HG03342 (cell line): Measurements from ENCODE around the gene CPPED1.

Experiments
- ATAC-seq: cut with Tn5 transposase; IDR thresholded peaks from one replicate; pipeline ENCODE4 v1.9.1; 2021; ENCODE audit warnings: mild to moderate bottlenecking, moderate library complexity; ENCODE audit not compliant: unreplicated experiment

CPPED1 gene

DNA sequence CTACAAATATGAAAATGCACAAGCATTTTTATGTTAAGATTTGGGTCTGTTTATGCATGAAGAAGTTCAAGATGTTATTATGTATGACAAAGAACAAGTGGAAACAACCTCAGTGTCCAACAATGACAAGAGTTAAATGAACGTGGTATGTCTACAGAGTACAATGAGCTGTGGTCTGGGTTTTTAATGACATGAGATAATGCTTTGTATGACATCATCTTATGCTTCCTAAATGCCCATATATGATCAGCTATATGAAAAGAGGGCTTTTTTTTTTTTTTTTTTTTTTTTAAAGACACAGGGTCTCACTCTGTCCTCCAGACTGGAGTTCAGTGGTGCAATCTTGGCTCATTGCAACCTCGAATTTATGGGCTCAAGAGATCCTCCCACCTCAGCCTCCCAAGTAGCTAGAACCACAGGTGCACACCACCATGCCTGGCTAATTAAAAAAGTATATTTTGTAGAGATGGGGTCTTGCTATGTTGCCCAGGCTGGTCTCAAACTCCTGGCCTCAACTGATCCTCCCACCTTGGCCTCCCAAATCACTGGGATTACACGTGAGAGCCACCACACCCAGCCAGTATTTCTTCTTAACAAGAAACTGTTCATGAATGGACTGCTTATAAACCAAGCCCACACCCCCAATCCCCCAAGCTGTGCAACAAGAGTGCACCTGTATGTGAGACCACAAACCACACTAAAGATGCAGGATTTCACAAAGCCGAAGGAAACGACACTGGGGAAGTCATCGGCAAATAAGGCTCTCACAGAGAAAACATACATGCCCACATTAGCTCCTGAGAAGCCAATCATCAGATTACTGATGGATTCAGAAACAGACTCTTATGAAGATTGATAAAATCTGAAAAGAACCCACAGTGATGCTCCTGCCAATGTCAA lies 114.5 kb downstream of the CPPED1 start:
- no peak for ATAC-seq

DNA sequence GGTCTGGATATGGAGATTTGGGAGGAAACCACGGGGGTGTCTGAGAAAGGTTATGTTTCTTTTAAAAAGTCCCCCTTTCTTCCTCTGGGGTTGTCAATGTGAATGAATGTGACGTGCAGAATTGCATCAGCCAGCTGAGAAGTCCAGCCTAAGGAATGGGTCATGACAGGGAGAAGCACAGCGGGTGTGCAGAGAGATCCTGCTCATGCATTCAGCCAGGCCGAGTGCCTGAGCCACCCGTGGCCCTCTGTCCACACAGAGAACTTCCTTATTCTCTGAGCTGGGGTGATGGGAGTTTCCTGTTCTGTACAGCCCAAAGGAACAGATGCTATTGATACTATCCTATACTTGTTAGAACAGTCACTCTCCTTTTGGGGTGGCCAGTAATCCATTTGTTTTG lies 117.9 kb downstream of the CPPED1 start:
- no peak for ATAC-seq

DNA sequence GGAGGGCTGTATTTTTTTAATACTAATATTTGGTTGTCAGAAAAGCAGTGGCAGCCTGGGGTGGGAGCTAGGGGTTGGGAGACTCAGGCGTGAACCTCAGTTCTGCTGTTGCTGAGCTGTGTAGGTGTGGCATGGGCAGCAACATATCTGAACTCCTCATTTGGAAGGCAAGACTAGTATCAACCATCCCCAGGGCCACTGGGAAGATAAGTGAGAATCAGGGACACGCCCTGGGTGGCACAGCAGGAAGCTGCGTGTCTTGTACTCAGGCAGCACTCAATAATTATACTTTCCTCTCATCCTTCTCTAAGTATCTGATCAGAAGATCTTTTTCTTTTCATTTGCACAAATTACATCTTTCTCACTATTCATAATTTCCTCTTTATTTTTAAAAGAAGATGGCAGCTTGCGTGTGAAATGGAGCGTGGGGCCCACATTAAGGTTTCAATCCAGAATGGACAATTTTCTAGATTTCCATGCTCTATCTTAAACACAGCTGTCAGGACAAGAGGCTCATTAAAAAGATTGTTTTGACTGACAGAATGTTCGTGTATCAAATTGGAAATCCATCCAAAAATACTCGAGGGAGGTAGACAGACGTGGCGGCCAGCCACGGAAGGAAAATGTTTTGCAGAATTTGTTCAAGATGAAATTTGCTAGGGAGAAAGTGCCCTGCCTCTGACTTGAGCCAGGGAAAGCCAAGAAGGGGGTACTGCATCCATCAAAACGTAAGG lies 121.1 kb downstream of the CPPED1 start:
- no peak for ATAC-seq

DNA sequence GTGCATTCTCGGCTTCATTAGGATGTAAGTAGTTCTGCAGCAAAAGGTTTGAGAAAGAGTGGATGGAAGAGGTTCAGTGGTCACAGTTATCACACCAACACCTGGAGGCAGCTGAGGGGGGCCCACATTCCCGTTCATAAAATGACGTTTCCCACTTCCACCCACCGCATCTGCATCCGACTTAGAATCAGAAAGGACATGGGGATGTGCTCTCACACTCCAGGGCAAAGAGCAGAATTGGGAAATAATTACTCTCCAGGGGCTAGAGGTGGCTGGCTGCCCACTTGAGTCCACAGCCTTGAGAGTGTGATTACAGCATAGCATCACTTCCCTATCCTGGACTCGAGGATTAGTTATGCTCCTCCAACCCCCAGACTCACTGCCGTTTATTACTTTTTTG lies 122.0 kb downstream of the CPPED1 start:
- no peak for ATAC-seq

DNA sequence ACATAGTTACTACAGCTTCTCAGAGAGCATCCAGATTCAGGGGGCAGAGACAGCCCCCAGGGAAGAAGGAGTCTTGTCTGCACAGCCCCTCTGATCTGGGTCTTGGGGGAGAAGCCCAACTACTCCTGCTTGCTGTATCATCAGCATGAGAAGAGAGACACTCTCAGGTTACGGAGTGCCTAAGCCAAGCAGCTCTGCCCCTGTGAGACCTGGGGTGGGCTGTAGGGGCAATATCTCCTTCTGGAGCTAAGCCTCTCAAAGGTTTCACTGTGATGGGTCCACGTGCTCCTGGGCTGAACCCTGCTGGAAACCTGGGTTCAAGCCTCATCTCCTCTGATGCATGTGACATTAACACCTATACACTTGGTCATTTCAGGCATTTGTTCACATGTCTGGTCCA lies 123.2 kb downstream of the CPPED1 start:
- no peak for ATAC-seq

DNA sequence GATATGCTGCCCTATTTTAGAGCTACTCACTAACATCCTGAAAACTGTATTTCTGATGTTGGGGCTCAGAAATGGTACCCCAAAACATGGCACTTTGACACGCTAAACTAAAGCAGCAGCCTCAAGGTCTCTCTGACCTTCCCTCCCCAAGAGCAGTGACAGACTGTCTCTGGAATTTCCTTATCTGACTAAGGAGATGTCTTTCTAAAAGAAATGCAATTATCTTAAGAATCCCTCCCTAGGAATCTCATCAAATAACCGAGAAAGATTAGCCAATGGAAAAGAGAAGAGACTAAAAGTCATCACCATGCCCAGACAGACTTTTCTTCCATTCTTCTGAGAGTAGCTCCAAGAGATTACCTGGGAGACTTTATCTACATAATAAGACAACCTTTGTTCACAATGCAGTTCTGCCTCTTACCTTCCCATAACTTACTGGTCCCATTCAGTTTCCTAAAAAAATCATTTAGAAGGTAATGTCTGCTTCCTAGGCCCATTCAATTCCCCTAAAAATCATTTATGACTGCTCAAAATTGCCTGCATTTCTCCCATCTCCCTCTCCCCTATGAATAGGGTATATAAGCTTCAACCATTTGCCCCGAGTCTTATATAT lies 123.9 kb downstream of the CPPED1 start:
- ATAC-seq: no peak

DNA sequence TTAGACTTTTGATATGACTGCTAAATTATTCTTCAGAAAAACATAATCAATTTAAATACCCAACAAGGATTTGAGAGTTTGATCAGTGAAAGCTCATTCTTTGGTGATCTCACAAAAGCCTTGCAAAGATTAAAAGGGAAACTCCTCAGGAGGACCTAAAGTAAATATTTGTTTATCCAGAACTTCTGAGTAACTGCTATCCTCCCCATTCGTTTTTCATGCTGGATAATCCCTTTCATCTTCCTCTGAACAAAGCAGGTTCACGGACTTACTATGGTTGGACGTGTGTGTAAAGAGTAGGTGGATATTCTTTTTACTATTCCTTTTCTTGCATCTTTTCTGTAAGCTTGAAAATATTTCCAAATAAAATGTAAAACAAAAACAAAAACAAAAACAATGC lies 124.7 kb downstream of the CPPED1 start:
- no peak for ATAC-seq

DNA sequence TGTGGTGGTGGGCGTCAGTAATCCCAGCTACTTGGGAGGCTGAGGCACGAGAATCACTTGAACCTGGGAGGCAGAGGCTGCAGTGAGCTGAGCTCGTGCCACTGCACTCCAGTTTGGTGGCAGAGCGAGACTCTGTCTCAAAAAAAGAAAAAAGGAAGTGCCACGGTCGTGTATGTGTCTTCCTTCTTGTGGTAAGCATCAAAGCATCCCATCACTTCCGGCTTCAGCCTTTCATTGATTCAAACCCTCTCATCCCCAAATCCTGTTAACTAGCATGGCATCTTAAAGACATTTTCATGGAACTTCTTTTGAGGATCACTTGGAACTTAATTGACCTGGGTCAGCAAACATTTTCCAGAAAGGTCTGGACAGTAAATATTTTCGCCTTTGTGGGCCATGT lies 126.2 kb downstream of the CPPED1 start:
- no peak for ATAC-seq

DNA sequence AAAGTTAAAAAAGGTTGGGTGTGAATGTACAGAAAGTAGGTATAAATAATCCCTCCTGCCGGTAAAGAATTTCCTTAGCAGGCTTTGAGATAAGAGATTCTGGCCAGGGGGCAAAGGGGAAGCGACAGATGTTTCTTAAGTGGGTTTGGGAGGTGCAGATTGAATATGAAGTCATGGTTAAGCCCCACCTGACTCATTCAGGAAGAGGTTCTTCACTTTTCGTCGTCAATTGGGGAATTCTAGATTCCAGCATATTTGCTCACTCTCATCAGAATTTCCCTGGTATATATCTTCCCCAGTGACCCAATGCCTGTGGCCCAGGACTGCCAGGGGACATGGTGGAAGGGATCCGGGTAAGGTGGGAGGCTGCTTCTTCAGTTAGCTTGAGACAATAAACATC lies 127.8 kb downstream of the CPPED1 start:
- no peak for ATAC-seq

DNA sequence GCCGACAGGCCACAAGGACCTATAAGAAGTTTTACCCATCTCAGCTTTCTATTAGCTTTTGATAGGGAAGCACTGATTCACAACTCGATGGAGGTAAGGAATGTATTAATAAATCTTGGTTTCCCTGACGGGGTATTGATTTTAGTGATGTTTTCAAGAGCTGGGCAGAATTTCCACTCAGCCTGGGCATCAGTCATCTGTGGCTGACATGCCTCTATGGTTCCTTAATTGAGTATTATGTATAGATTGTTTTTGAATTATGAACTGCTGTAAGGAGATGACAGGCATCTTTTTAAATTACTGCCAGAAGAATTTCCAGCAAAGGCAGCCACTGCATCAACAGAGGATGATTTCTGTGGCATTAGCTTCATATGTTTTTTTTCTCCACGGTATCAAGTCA lies 128.6 kb downstream of the CPPED1 start:
- no peak for ATAC-seq

DNA sequence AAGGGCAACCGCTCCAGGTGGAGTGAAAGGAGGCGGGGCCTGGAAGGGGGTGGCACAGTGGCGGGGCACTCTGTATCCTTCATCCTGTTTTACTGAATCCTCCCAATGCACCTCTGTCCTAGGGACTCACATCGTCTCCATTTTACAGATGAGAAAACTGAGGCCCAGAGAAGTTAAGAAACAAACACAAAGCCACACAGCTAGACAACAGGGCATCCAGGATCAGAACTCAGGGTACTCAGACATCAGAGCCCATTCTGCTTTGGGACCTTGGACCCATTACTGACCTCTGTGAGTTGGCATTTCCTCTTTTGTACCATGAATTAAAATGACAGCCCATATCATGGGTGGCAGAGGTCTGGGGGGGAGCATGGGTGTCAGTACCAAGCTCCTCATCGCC lies 129.2 kb downstream of the CPPED1 start:
- no peak for ATAC-seq

DNA sequence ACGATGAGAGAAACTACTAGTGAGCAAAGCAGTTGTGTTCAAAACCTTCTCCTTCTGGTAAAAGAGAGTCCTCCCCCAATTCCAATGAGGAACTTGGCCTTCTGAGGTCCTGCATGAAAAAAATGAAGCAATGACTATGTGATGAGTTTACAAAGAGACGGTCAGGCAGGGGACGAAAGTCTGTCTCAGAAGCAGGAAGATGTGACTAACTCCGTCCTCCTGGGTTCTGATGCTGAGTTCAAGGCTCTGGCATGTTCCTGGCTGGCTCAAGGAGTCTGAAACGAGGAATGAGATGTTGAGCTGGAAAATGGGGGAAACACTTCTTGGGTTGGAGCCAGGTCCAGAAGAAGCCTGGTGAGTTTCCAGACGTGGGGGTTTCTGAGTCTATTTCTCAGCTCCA lies 129.6 kb downstream of the CPPED1 start:
- ATAC-seq: no peak

DNA sequence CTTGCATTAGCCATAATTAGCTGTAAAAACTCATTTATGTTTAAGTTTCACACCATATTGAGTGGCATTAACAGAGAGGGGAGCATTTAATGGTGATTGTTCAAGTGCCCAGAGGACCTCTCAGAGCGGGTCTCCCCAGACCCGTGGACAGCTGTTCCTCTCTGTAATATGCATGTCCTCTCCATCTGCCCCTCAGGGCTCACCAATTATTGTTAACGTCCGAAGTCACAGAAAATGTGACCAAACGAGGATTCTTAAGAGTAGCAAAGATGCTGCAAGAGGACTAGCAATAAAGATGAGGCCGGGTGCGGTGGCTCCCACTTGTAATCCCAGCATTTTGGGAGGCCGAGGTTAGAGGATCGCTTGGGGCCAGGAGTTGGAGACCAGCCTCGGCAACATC lies 130.2 kb downstream of the CPPED1 start:
- no peak for ATAC-seq

DNA sequence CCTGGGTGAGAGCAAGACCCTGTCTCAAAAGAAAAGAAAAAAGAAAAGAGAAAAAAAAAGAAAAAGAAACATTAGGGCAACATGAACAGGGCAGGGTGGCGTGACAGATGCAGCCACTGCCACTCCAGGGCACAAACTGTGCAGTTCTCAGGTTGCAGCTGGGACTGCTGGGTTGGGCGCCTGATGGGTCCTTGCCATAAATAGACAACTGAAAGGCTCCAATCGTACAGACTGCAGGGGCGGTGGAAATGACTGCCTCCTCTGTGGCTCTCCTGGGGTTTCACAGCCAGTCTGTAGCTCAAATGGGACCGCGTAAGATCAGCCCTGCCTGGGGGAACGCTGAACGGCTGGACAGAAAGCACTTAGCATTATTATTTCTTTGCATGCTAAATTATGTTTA lies 130.7 kb downstream of the CPPED1 start:
- no peak for ATAC-seq

DNA sequence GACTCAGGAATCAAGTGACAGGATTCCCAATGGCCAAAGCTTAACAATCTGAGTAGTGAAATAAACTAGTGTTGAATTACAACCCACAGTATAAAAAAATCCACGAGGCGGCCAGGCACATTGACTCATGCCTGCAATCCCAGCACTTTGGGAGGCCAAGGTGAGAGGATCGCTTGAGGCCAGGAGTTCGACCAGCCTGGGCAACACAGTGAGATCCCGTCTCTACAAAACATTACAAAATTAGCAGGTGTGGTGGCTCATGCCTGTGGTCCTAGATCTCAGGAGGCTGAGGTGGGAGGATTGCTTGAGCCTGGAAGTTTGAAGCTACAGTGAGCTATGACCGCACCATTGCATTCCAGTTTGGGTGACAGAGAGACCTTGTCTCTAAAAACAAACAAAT lies 133.8 kb downstream of the CPPED1 start:
- no peak for ATAC-seq

DNA sequence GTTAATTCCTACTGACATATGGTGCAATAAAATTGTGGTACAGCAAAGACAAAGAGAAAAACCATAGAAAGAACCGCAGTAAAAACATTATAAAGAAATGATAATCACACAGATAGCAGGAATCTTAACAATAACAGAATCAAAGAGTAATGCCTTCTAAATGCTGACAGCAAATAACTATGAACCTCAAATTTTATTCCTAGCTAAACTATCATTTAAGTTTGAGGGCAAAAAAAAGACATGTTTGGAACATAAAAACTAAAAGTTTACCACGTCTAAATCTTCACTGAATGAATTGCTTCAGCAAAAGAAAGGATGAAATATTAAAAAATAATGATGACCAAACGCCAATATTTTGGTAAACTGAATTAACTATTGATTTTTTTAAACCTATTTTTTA lies 135.8 kb downstream of the CPPED1 start:
- no peak for ATAC-seq

DNA sequence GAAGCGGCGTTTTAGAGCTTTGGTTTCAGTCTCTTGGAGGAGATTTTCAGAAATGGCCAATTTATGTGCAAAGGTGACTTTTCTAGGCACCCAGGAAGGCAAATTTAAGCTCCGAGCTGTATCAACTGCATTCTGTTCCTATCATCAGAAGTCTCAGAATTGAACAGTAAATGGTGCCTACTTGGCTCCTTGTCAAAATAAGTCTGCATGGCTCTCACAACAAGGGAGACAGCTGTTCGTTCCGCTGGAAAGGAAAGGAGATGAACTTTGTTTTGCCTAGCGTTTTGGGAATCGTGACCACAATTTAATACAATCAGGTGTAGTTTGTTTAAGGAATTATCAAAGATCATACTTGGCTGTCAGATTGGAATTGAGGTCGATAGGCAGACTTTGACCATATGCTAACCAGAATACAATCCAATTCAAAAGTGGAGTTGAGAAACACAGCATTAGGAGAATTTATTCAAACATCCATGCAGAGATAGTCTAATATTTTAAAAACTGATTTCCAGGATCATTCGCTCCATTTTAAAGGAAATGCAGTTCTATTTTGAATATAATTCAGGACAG lies 139.4 kb downstream of the CPPED1 start:
- ATAC-seq: no peak

DNA sequence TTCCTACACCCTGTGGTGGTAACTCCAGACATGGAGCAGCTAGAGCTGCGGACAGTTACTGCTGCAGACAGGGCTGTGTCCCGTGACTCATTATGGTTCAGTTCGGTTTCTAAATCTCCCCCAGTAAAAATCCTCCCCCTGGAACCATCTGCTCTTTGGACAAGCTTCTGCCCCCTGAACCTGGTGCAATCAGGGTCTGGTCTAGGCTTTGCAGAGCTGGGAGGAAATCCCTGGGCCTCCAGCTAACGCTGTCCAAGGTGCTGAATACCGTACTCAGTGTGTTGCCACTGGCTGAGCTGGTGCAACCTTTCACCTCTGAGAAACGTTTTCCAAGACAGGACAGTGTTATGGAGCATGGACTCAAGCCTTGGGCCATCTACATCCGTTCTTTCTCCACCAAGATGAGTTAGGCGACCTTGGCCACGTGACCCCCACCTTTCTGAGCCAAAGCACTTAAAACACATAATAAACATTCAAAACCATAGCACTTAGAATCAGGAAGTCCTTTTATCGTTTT lies 142.0 kb downstream of the CPPED1 start:
- no peak for ATAC-seq

DNA sequence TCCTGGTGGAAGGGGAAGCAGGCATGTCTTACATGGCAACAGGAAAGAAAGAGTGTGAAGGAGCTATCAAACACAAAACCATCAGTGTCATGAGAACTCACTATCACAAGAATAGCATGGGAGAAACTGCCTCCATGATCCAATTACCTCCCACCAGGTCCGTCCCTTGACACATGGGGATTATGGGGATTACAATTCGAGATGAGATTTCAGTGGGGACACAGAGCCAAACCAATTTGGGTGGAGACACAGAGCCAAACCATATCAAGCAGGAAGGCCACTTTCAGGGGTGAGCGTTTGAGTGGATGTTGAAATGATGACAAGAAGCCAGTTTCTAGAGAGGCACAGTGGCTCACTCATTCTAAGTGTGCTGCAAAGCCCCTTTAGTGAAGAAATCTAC lies 143.8 kb downstream of the CPPED1 start:
- ATAC-seq: no peak

DNA sequence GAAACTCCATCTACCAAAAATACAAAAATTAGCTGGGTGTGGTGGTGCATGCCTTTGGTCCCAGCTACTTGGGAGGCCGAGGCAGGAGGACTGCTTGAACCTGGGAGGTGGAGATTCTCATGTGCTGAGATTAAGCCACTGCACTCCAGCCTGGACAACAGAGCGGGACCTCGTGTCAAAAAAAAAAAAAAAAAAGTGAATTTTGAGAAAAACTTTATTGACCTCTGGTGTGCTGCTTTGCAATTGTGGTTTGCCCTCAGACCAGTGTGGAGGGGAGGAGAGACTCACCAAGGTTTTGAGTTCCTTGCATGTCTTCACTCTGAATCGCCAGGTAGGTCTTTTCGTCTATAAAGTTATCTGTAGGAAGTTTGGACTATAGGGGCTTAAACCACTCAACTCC lies 145.2 kb downstream of the CPPED1 start:
- ATAC-seq: no peak

DNA sequence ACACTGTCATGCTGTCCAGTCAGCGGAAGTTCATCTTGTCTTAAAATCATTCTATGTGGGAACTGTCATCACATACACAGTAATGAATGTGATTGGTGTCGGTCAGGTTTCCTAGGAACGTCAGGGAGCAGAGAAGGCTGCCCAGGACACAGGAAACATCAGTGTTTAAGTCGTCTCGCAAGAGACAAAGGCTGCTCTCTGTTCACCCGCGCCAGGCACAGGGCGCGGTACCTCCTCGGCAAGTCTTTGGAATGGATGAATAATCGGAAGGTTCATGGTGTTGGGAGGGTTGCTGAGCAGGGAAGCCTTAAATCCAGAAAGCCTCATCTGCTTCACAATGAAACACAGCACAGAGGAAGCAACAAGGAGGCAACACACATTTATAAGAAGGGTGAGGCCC lies 148.2 kb downstream of the CPPED1 start:
- no peak for ATAC-seq
